ENCODE measurements around the gene SLC7A4.
"Not testable (repeated sequence)": the region's sequence is repeated elsewhere in the genome, so short reads cannot be mapped to it uniquely, and the experiment has no call there.

SLC7A4 gene

DNA sequence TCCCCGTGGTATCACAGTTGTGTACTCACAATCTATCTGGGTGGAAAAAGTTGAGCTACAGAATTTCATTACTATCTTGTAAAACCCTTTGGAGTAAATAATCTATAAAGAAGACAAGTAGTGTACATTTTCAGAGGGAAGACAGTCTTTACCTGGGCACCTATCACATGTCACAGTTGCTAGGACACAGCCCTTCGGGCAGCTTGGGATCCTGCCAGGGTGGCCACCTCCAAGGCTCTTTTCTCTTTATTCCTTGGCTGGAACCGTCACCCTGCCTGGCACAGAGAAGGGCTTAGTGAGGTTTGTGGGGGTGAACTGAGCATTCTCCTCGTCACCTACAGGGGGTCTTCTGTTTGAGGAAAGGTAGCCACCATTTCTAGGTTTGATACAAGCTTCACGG is 37.0 kb upstream of the SLC7A4 start:
- no peak overlapping the region for H3K27ac Mint-ChIP-seq
- peaks cover 3% of the 10 kb centered on the region for H3K27me3 Mint-ChIP-seq (ENCODE audit: low read depth)
- no peaks in the 10 kb centered on the region for H3K36me3 Mint-ChIP-seq (ENCODE audit: low read depth)
- DNase-seq (ENCODE audit: low spot score) = no peak
- H3K4me1 Mint-ChIP-seq (ENCODE audit: low read depth) = no peaks in the 10 kb centered on the region
- no peak overlapping the region for H3K4me3 Mint-ChIP-seq
- H3K9me3 Mint-ChIP-seq = no peaks in the 10 kb centered on the region

DNA sequence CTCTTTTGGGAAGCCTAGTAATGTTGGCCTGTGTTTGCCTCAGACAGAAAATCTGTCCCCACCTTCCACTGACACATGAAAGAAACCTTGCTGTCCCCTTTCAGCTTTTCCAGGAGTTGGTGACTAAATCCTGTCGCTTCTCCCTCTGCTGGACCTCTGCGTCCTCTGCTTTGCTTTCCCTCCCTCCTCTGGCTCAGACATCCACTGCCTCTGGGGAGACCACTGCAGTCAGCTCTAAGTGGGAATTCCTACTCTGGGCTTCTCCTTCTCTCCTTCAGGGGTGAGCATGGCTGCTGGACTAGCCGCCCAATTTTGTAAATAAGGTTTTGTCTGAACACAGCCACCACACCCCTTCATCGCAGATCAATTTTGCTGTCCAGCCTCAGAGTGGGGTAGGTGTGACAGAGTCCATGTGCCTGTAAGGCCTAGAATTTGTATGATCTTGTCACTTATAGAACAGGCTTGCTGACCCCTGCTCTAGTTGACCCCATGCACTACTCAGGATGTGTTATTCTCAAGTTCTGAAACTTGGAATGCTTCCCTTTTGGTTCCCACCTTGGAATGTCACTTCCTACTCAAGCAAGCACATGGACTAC is 36.4 kb upstream of the SLC7A4 start:
- Mint-ChIP-seq H3K4me1 (ENCODE audit: low read depth) (no peaks in the 10 kb centered on the region), H3K36me3 (ENCODE audit: low read depth) (no peaks in the 10 kb centered on the region), H3K27ac (no peak overlapping the region), H3K4me3 (no peak overlapping the region), H3K9me3 (no peaks in the 10 kb centered on the region), H3K27me3 (ENCODE audit: low read depth) (peaks cover 3% of the 10 kb centered on the region)
- no peak for DNase-seq (ENCODE audit: low spot score)

DNA sequence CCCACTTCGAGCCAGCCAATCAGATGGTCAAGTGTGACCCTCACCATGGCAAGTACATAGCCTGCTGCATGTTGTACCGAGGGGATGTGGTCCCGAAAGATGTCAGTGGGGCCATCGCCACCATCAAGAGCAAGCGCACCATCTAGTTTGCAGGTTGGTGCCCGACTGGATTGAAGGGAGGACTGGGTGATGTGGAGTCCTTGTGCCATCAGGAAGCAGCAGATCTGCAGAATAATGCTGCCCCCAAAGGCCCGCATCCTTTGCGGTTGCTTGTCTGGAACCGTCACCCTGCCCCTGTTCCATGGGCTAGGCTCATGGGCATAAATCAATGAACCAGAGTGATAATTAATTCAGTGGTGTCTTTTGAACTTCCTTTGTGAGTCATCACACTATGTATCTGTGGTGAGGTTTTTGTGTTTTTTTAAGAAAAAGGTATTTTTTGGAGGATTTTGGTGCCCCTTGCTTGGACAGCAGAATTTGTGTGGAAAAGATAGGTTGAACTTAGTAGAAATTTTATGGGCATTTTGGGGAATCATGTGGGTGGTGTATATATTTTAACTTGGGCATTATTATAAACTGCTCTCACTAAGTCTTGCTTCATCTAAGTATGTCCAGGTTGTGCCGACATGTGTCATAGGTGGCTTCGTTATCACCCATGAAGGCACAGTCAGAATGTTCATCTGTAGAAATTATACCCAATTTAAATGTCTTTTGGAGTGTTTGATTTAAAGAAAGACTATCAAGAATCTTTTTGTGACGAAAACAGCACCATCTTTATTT is 35.7 kb upstream of the SLC7A4 start:
- H3K27me3 Mint-ChIP-seq (ENCODE audit: low read depth) = peaks cover 3% of the 10 kb centered on the region
- no peaks in the 10 kb centered on the region for H3K9me3 Mint-ChIP-seq
- no peak overlapping the region for H3K4me3 Mint-ChIP-seq

DNA sequence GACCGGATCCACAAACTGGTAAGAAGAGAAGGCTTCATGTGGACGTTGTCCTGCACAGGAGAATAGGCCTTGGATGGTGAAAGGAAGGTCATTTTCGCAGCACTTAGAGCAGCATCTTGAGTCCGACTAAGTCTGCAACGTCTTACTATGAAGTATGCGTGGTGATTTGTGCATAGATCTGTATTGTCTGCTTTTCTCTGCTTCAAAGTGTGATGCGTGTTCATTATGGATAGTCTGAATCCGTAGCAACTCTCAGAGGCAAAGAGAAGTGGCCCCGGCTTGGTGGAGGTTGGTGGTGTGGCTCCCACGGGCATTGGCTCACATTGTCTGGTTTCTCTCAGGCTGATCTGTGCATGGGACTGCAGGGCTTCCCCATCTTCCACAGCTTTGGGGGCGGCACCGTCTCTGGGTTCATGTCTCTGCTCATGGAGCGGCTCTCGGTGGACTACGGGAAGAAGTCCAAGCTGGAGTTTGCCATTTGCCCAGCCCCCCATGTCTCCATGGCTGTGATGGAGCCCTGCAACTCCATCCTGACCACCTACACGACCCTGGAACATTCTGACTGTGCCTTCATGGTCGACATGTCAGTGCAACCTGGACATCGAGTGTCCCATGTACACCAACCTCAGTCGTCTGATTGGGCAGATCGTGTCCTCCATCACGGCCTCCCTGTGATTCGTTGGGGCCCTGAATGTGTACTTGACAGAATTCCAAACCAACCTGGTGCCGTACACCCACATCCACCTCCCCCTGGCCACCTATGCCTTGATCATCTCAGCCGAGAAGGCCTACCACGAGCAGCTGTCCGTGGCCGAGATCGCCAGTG is 34.9 kb upstream of the SLC7A4 start:
- Mint-ChIP-seq H3K9me3 (no peaks in the 10 kb centered on the region), H3K27ac (no peak overlapping the region), H3K27me3 (ENCODE audit: low read depth) (peaks cover 2% of the 10 kb centered on the region), H3K4me3 (no peak overlapping the region), H3K4me1 (ENCODE audit: low read depth) (no peaks in the 10 kb centered on the region), H3K36me3 (ENCODE audit: low read depth) (no peaks in the 10 kb centered on the region)
- no peak for DNase-seq (ENCODE audit: low spot score)

More for the DNA sequence above, 35.7 kb upstream of the SLC7A4 start:
- no peaks in the 10 kb centered on the region for H3K4me1 Mint-ChIP-seq (ENCODE audit: low read depth)
- DNase-seq (ENCODE audit: low spot score) = no peak
- H3K27ac Mint-ChIP-seq = no peak overlapping the region
- no peaks in the 10 kb centered on the region for H3K36me3 Mint-ChIP-seq (ENCODE audit: low read depth)

DNA sequence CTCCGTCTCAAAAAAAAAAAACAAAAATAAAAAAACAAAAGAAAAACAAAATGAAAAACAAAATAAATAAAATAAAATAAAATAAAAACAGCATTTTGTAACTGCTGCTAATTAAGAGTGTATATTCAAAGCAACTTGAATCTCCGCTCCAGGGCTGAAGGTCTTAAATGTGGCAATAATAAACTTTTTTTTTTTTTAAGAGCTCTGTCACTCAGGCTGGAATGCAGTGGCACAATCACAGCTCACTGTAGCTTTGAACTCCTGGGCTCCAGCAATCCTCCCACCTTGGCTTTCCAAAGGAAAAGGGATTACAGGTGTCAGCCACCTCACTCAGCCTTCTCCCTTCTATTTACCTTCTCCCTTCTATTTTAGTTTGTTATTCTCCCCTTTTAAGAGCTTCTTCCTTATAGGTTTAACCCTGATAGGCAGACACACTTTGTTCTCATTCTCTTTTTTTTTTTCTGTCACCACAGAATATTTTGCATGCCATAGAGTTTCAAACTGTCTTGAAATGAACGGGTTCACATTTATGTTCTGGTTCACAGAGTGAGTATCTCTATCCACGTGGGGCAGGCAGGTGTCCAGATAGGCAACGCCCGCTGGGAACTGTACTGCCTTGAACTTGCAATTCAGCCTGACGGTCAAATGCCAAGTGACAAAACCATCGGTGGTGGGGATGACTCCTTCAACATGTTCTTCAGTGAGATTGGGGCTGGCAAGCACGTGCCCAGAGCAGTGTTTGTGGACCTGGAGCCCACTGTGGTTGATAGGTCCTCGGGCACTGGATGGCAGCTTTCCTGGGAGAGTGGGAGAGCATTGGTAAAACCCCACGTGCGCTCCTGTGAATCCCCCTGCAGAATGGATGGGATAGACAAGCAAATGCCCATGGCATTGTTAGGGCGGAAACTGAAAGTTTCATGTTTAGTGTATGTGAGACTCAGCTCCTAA is 32.8 kb upstream of the SLC7A4 start:
- Mint-ChIP-seq H3K4me1 (ENCODE audit: low read depth) (no peaks in the 10 kb centered on the region), H3K9me3 (no peaks in the 10 kb centered on the region), H3K27ac (no peak overlapping the region), H3K36me3 (ENCODE audit: low read depth) (no peaks in the 10 kb centered on the region), H3K4me3 (no peak overlapping the region), H3K27me3 (ENCODE audit: low read depth) (no peaks in the 10 kb centered on the region)
- DNase-seq (ENCODE audit: low spot score) = no peak

DNA sequence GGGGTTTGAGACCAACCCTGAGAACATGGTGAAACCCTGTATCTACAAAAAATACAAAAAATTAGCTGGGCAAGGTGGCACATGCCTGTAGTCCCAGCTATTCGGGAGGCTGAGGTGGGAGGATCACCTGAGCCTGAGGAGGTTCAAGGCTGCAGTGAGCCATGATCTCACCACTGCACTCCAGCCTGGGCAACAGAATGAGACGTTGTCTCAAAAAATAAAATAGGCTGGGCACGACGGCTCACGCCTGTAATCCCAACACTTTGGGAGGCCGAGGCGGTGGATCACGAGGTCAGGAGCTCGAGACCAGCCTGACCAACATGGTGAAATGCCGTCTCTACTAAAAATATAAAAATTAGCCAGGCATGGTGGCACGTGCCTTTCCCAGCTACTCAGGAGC is 32.1 kb upstream of the SLC7A4 start:
- not testable (repeated sequence) for H3K4me1 Mint-ChIP-seq (ENCODE audit: low read depth); H3K9me3 Mint-ChIP-seq; H3K4me3 Mint-ChIP-seq; H3K27me3 Mint-ChIP-seq (ENCODE audit: low read depth); DNase-seq (ENCODE audit: low spot score); H3K36me3 Mint-ChIP-seq (ENCODE audit: low read depth); H3K27ac Mint-ChIP-seq

DNA sequence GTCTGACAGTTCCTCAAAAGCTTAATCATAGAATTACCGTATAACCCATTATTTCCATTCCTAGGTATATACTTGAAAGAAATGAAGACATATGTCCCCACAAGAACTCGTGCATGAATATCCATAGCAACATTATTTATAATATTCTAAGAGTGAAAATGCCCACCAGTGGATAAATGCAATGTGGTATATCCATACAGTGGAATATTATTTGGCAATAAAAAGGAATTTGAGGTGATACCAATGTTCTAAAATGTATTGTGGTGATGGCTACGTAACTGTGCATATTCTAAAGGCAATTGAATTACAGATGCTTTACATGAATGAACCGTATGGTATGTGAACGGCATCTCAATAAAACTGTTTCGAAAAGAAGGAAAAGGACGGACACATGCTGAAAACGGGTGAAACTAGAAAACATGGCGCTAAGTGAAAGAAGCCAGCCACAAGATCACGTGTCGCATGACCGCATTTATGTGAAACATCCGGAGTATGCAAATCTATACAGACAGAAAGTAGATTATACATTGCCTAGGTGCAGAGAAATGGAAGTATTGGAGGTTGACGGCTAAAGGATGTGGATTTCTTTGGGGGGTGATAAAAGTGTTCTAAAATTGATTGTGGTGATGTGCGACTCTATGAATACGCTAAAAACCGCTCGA is 29.4 kb upstream of the SLC7A4 start:
- not testable (repeated sequence) for H3K9me3 Mint-ChIP-seq; H3K4me1 Mint-ChIP-seq (ENCODE audit: low read depth); DNase-seq (ENCODE audit: low spot score); H3K36me3 Mint-ChIP-seq (ENCODE audit: low read depth); H3K27ac Mint-ChIP-seq; H3K27me3 Mint-ChIP-seq (ENCODE audit: low read depth); H3K4me3 Mint-ChIP-seq

DNA sequence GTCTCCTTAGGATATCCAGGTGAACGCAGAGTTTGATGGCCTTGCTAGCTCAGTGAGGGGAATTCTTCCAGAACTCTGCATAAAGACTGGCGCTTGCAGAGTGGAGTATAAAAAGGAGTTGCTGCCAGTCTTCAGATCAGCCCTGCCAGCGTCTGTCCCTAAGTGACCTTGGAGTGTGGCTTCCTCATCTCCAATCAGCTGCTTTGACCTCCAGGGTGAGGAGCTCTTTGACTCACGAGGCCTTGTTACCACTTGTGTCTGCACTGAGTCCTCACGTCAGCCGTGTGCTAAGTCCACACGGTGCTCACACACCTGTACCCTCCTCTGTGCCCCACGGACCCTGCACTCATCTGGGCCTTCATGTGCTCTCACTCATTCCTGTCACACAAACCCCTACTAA is 28.0 kb upstream of the SLC7A4 start:
- not testable (repeated sequence) for H3K27me3 Mint-ChIP-seq (ENCODE audit: low read depth); H3K4me3 Mint-ChIP-seq; H3K27ac Mint-ChIP-seq; DNase-seq (ENCODE audit: low spot score); H3K36me3 Mint-ChIP-seq (ENCODE audit: low read depth); H3K9me3 Mint-ChIP-seq
- H3K4me1 Mint-ChIP-seq (ENCODE audit: low read depth) = peaks cover 11% of the 10 kb centered on the region

DNA sequence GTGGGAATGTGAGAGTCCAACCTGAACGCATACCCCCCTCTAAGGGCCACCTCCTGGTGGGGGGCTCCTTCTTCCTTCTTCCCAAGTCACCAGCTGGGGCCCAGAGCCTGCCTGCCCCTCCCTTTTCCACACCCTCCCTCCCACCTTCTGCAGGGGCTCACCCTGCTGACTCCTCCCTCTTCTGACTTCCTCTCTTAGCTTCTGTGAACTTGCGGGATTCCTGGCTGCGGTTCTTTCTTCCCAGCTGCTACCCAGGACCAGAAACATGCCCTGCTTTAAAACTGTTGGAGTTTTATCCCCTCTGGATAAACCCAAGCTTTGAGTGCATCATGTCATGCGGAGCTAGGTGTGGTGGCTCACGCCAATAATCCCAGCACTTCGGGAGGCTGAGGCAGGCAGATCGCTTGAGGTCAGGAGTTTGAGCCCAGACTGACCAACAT is 23.5 kb upstream of the SLC7A4 start:
- Mint-ChIP-seq H3K27me3 (ENCODE audit: low read depth) (peaks cover 9% of the 10 kb centered on the region), H3K27ac (no peak overlapping the region), H3K36me3 (ENCODE audit: low read depth) (no peaks in the 10 kb centered on the region), H3K4me3 (peak overlapping the region; percentile 22), H3K4me1 (ENCODE audit: low read depth) (peaks cover 12% of the 10 kb centered on the region), H3K9me3 (no peaks in the 10 kb centered on the region)
- DNase-seq (ENCODE audit: low spot score) = no peak

DNA sequence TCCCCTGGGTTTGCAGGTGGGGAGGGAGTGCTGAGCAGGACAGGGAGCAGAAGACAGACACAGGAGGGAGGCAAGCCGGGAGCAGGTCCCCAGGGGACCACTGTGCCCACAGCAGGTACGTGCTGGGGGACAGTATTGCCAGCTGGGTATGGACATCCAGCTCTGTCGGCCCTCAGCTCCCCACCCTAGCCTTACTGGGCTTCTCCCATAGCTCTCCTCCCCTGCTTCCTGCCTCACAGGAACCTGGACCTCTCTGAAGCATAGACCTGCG is 23.1 kb upstream of the SLC7A4 start:
- DNase-seq (ENCODE audit: low spot score) = no peak
- H3K4me1 Mint-ChIP-seq (ENCODE audit: low read depth) = peaks cover 12% of the 10 kb centered on the region
- H3K36me3 Mint-ChIP-seq (ENCODE audit: low read depth) = no peaks in the 10 kb centered on the region
- H3K9me3 Mint-ChIP-seq = no peaks in the 10 kb centered on the region
- H3K4me3 Mint-ChIP-seq = no peak overlapping the region
- H3K27me3 Mint-ChIP-seq (ENCODE audit: low read depth) = peaks cover 9% of the 10 kb centered on the region
- no peak overlapping the region for H3K27ac Mint-ChIP-seq

DNA sequence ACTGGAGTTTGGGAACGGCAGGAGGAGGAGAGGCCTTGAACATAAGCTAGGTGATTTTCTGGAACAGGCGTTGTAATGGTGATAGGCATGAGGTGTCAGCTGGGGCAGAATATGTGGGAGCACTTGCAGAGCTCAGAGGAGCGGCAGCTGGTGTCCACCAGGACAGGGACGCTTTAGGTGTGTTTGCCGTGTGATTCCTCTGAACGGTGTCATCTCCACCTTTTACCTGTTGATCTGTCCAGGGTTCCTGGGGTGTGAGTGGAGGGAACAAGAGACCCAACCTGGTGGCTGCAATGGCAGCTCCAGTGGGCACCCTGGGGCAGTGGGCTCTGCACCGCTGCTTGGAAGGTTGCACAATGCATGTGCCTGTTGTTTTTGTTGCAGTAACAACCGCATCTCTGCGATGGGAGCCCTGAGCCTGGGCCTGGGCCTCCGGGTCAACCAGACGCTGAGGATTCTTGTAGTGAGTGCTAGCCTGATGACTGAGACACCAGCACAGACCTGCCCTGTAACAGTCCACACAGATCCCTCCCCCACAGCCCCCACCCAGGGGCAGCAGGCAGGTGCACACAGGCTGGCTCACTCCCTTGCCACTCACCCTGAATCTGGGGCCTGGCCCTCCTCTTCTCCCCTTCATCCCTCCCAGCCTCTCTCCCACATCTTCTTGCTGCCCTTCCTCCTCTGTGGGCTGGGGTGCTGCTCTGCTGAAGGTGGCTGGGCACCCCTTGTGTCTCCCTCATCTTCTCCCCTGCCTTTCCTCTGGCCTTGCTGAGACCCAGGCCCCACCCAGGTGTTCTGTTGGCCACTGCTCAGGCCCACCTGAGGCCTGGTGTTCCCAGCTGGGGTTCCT is 22.6 kb upstream of the SLC7A4 start:
- Mint-ChIP-seq H3K27me3 (ENCODE audit: low read depth) (peaks cover 9% of the 10 kb centered on the region), H3K27ac (no peak overlapping the region), H3K9me3 (no peaks in the 10 kb centered on the region), H3K4me3 (no peak overlapping the region), H3K4me1 (ENCODE audit: low read depth) (peaks cover 12% of the 10 kb centered on the region), H3K36me3 (ENCODE audit: low read depth) (no peaks in the 10 kb centered on the region)
- DNase-seq (ENCODE audit: low spot score) = no peak

DNA sequence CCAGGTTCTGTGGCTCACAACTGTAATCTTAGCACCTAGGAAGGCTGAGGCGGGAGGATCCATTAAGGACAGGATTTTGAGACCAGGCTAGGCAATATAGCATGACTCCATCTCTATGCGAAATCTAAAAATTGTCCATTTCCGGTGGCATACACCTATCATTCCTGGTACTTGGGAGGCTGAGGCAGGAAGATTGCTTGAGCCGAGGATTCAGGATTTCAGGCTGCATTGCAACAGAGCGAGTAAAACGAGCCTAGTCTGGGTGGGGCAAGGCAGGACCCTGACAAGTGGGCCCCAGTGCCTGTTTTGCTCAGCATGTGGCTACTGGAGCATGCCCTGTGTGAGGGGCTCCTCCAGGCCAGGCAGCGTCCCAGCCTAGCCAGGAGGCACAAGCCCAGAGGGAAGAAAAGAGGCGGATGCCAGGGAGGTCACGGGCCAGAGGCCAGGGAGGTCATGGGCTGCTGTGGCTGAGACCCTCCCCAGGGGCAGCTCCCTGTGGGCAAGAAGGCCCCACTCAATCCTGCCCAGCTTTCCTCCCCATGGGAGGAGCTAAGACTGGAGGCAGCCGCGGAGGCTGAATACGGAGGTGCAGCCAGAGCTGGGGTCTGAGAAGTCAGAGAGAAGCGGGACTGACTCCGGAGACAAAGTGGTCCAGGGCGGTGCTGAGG is 21.8 kb upstream of the SLC7A4 start:
- Mint-ChIP-seq H3K9me3 (no peaks in the 10 kb centered on the region), H3K4me1 (ENCODE audit: low read depth) (peaks cover 12% of the 10 kb centered on the region), H3K36me3 (ENCODE audit: low read depth) (no peaks in the 10 kb centered on the region), H3K27ac (no peak overlapping the region), H3K27me3 (ENCODE audit: low read depth) (peaks cover 9% of the 10 kb centered on the region), H3K4me3 (no peak overlapping the region)
- no peak for DNase-seq (ENCODE audit: low spot score)
